Motor neuron (in vitro differentiated cells): Measurements from ENCODE around the gene UGT1A8. TPM values are rescaled to one million over a fixed set of nuclear protein-coding genes. Genes with fewer than 3 reads are reported as not detected.
"Not testable (repeated sequence)": the region's sequence is repeated elsewhere in the genome, so short reads cannot be mapped to it uniquely, and the experiment has no call there.

Experiments used
- ATAC-seq, 8 experiments: fragments of 200-7000 bp; cut with Tn5 transposase; replicated peaks in 6 of 8; 2 replicates each; pipeline ENCODE4 v1.8.0; 2021; ENCODE audit warnings: mild to moderate bottlenecking in 8 of 8, moderate library complexity in 8 of 8
- H3K27ac ChIP-seq, 2 donors: fragments of 250-450 bp; sonication (Bioruptor Pico); 2 replicates each; pipeline ENCODE4 v1.9.0; 2021; ENCODE audit warnings: antibody characterized with exemption in 2 of 2, mild to moderate bottlenecking in 2 of 2, moderate library complexity in 1 of 2
- H3K4me1 ChIP-seq, 2 donors: fragments of 250-450 bp; sonication (Bioruptor Pico); replicated peaks in 1 of 2; 2 replicates each; pipeline ENCODE4 v1.6.1; 2021; ENCODE audit warnings: antibody characterized with exemption in 2 of 2, mild to moderate bottlenecking in 2 of 2, moderate library complexity in 1 of 2
- H3K4me3 ChIP-seq, 5 donors: fragments of 250-450 bp; sonication (Bioruptor Pico); 2 replicates each; pipeline ENCODE4 v1.9.0; 2021; ENCODE audit warnings: antibody characterized with exemption in 5 of 5, mild to moderate bottlenecking in 5 of 5, moderate library complexity in 4 of 5
- WGBS, 10 experiments: fragments of 450-650 bp; shearing (Covaris generic); methylation state at CpG; one replicate each; pipeline ENCODE4 v1.0.0; 2022; 5-methylcytosine and 5-hydroxymethylcytosine counted together
- in situ Hi-C, 9 experiments: fragments of 400-800 bp; cut with MboI; loops; one replicate each; pipeline ENCODE4 v1.15.0; 2021; ENCODE audit warnings: low sequenced_read_pairs in 9 of 9, low pct_unique_long_range_greater_than_20kb in 2 of 9; ENCODE audit not compliant: unreplicated experiment in 9 of 9
- total RNA-seq, 8 experiments: library from RNA; unstranded; fragments of 300-600 nt; gene quantifications; 2 replicates each; pipeline versions ENCODE4 v1.2.3 to v1.2.4, GENCODE V29; 2022

UGT1A8 gene
- total RNA-seq, 8 experiments from 2014 or later: 0.09 to 1.4 (median 0.27) TPM; not detected in 5

DNA sequence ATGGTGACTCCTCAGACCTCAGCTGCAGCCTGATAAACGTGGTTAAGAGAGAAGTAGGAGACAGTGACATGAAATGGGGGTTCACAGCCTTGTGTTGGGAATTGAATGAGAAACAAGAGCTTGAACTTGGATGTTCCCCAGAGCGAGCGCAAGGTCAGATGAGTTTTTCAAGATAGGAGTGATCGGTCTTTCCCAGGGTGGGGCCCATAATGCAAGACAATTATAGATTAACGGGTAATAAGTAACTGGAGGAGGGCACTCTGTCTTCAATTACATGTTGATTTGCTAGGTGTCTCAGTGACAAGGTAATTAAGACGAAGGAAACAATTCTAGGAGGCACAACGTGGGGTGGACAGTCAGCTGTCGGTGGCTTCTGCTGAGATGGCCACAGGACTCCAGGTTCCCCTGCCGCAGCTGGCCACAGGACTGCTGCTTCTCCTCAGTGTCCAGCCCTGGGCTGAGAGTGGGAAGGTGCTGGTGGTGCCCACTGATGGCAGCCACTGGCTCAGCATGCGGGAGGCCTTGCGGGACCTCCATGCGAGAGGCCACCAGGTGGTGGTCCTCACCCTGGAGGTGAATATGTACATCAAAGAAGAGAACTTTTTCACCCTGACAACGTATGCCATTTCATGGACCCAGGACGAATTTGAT, 95.3 kb downstream of the UGT1A8 start, which contains the start of gene UGT1A5:
Gene UGT1A5, plus strand, starts transcription at position 297 of the 651 bp plus-strand sequence. Its CDS starts 85 bp downstream, at position 382.
- Histone ChIP-seq H3K4me1 (no peaks in the 10 kb centered on the region), H3K27ac (no peak within 1 kb of the TSS), H3K4me3 (no peak within 1 kb of the TSS)
- no peak for ATAC-seq
- in situ Hi-C loops: loop anchor here in 2 of 9 experiments (25.0 kb wide), 2 partner anchors 175 to 250 kb away; no protein-coding TSS in a partner anchor
- WGBS, 10 experiments: 15 to 91% (median 76%) methylated on average over 4 to 14 of the region's 14 CpGs; no CpG with 5 or more reads in 2 of the 10 experiments

GRCh38 chr2:233713262-233713615, 95.8 kb downstream of the UGT1A8 start:
- WGBS, 10 experiments: 75 to 100% (median 86%) methylated on average over 1 to 6 of the region's 7 CpGs; no CpG with 5 or more reads in 2 of the 10 experiments
- H3K27ac ChIP-seq: no peak overlapping the region
- no peak overlapping the region for H3K4me3 ChIP-seq
- in situ Hi-C loops: loop anchor here in 2 of 9 experiments (25.0 kb wide), 2 partner anchors 176 to 251 kb away; no protein-coding TSS in a partner anchor
- no peaks in the 10 kb centered on the region for H3K4me1 ChIP-seq
- ATAC-seq: no peak

- Histone ChIP-seq H3K4me3 (no peak overlapping the region), H3K4me1 (no peaks in the 10 kb centered on the region), H3K27ac (no peak overlapping the region)
- 40 to 100% (median 92%) methylated on average over 1 to 2 of the region's 2 CpGs; no CpG with 5 or more reads in 2 of the 10 experiments for WGBS, 10 experiments
- in situ Hi-C loops: loop anchor here in 2 of 9 experiments (25.0 kb wide), 2 partner anchors 177 to 252 kb away; no protein-coding TSS in a partner anchor
- ATAC-seq: no peak
These were observed 96.7 kb downstream of the UGT1A8 start for GRCh38 chr2:233714121-233714520.

DNA sequence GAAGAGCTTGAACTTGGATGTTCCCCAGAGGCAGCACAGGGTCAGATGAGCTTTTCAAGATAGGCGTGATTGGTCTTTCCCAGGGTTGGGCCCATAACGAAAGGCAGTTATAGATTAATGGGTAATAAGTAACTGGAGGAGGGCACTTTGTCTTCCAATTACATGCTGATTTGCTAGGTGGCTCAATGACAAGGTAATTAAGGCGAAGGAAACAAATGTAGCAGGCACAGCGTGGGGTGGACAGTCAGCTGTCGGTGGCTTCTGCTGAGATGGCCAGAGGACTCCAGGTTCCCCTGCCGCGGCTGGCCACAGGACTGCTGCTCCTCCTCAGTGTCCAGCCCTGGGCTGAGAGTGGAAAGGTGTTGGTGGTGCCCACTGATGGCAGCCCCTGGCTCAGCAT, 101.1 kb downstream of the UGT1A8 start, which contains the start of gene UGT1A4:
Gene UGT1A4, plus strand, starts transcription at position 185 of the 400 bp plus-strand sequence. Its CDS starts 85 bp downstream, at position 270.
- Histone ChIP-seq H3K4me3 (no peak within 1 kb of the TSS), H3K4me1 (no peaks in the 10 kb centered on the region), H3K27ac (no peak within 1 kb of the TSS)
- ATAC-seq: no peak
- 50 to 90% (median 76%) methylated on average over 1 to 3 of the region's 7 CpGs; no CpG with 5 or more reads in 4 of the 10 experiments for WGBS, 10 experiments
- in situ Hi-C loops: loop anchor here in 2 of 9 experiments (25.0 kb wide), 2 partner anchors 181 to 256 kb away; no protein-coding TSS in a partner anchor

GRCh38 chr2:233728723-233729301, 111.4 kb downstream of the UGT1A8 start, which contains the start of gene UGT1A3:
UGT1A3 (plus strand) TSS chr2:233729042; CDS start chr2:233729127, 85 bp downstream.
- 45 to 88% (median 60%) methylated on average over 1 to 6 of the region's 8 CpGs; no CpG with 5 or more reads in 4 of the 10 experiments for WGBS, 10 experiments
- Histone ChIP-seq H3K4me1 (no peaks in the 10 kb centered on the region), H3K4me3 (no peak within 1 kb of the TSS), H3K27ac (no peak within 1 kb of the TSS)
- ATAC-seq: no peak
- in situ Hi-C loops: no loop called here

GRCh38 chr2:233736868-233737653, 119.6 kb downstream of the UGT1A8 start:
- H3K4me1 ChIP-seq, H3K4me3 ChIP-seq, H3K27ac ChIP-seq, in situ Hi-C loops, ATAC-seq: not testable (repeated sequence)
- WGBS, 10 experiments: 0 to 100% (median 85%) methylated on average over 1 to 10 of the region's 14 CpGs

GRCh38 chr2:233740870-233741269, 123.4 kb downstream of the UGT1A8 start:
- Histone ChIP-seq H3K4me3 (no peak overlapping the region), H3K27ac (no peak overlapping the region), H3K4me1 (no peaks in the 10 kb centered on the region)
- in situ Hi-C loops: no loop called here
- peak in 1 of 8 experiments; percentile 30 for ATAC-seq
- 20 to 81% (median 53%) methylated on average over 1 to 2 of the region's 2 CpGs; no CpG with 5 or more reads in 4 of the 10 experiments for WGBS, 10 experiments

GRCh38 chr2:233743464-233744259, 126.2 kb downstream of the UGT1A8 start:
- no peak overlapping the region for H3K4me3 ChIP-seq
- no peak for ATAC-seq
- 96 to 100% (median 96%) methylated on average over 4 to 13 of the region's 46 CpGs; no CpG with 5 or more reads in 7 of the 10 experiments for WGBS, 10 experiments
- H3K4me1 ChIP-seq: no peaks in the 10 kb centered on the region
- no peak overlapping the region for H3K27ac ChIP-seq
- in situ Hi-C loops: no loop called here

- no peak for ATAC-seq
- in situ Hi-C loops: no loop called here
- WGBS, 10 experiments: 6 to 94% (median 38%) methylated on average over 1 to 3 of the region's 5 CpGs; no CpG with 5 or more reads in 3 of the 10 experiments
- Histone ChIP-seq H3K4me3 (no peak overlapping the region), H3K27ac (no peak overlapping the region), H3K4me1 (no peaks in the 10 kb centered on the region)
These were observed 127.8 kb downstream of the UGT1A8 start for GRCh38 chr2:233745073-233745755.

GRCh38 chr2:233745838-233746237, 128.4 kb downstream of the UGT1A8 start:
- H3K4me3 ChIP-seq, H3K4me1 ChIP-seq, in situ Hi-C loops, H3K27ac ChIP-seq, ATAC-seq: not testable (repeated sequence)
- 60% methylated on average over 1 of the region's 2 CpGs; no CpG with 5 or more reads in 9 of the 10 experiments for WGBS, 10 experiments

- in situ Hi-C loops: no loop called here
- peak in 2 of 8 experiments; percentile 19 to 23 for ATAC-seq
- Histone ChIP-seq H3K4me1 (no peaks in the 10 kb centered on the region), H3K27ac (no peak overlapping the region), H3K4me3 (no peak overlapping the region)
- 33 to 87% (median 53%) methylated on average over 1 to 9 of the region's 10 CpGs for WGBS, 10 experiments
These were observed 129.2 kb downstream of the UGT1A8 start for GRCh38 chr2:233746475-233747282.
